ENCODE results near the gene FTO.

DNA sequence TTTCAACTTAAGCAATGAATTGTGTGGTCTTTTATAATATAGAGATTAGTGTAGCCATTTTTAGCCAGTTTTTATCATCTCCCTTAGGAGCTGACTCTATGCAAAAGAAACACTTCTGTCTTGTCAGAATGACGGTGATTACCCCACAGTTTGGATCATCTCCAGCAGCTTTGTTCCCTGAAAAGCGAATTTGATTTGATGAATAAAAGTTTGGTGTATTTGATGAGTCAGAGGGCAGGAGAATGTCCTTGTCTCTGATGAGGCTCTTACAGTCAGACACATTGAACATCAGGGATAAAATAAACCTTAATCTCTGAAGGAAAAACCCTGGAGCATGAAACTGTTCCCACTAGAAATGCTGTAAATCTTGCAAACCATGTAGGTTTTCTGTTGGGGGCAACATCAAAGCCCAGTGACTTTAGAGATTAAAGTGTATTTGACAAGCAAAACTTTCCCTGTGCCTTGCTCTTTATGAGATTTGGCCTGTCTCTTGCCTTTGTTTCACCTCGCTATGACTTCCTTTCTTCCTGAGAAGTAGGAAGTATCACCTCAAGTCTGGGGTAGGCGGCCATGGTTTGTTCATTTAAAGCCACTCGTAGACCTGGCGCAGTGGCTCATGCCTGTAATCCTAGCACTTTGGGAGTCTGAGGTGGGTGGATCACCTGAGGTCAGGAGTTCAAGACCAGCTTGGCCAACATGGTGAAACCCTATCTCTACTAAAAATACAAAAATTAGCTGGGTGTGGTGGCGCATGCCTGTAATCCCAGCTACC, 209.3 kb downstream of the FTO start:
- TF ChIP-seq EP300 (conservative IDR thresholded peaks at IDR 0.05; ENCODE audit: poor library complexity, severe bottlenecking) (no peak), POLR2AphosphoS5 (IDR thresholded peaks at IDR 0.05) (no peak), EZH2 (IDR thresholded peaks at IDR 0.05; ENCODE audit: borderline replicate concordance, insufficient read depth, low read length, poor library complexity, severe bottlenecking) (no peak), RAD21 (conservative IDR thresholded peaks at IDR 0.05) (no peak), SMC3 (conservative IDR thresholded peaks at IDR 0.05; ENCODE audit: poor library complexity) (no peak), TAF1 (IDR thresholded peaks at IDR 0.05; ENCODE audit: low read depth) (no peak), MXI1 (conservative IDR thresholded peaks at IDR 0.05; ENCODE audit: poor library complexity, severe bottlenecking) (no peak)
- TF ChIP-seq, protein P1, sequence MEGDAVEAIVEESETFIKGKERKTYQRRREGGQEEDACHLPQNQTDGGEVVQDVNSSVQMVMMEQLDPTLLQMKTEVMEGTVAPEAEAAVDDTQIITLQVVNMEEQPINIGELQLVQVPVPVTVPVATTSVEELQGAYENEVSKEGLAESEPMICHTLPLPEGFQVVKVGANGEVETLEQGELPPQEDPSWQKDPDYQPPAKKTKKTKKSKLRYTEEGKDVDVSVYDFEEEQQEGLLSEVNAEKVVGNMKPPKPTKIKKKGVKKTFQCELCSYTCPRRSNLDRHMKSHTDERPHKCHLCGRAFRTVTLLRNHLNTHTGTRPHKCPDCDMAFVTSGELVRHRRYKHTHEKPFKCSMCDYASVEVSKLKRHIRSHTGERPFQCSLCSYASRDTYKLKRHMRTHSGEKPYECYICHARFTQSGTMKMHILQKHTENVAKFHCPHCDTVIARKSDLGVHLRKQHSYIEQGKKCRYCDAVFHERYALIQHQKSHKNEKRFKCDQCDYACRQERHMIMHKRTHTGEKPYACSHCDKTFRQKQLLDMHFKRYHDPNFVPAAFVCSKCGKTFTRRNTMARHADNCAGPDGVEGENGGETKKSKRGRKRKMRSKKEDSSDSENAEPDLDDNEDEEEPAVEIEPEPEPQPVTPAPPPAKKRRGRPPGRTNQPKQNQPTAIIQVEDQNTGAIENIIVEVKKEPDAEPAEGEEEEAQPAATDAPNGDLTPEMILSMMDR (IDR thresholded peaks at IDR 0.05; ENCODE audit: poor library complexity, severe bottlenecking) = no peak
- TF ChIP-seq, protein P2, sequence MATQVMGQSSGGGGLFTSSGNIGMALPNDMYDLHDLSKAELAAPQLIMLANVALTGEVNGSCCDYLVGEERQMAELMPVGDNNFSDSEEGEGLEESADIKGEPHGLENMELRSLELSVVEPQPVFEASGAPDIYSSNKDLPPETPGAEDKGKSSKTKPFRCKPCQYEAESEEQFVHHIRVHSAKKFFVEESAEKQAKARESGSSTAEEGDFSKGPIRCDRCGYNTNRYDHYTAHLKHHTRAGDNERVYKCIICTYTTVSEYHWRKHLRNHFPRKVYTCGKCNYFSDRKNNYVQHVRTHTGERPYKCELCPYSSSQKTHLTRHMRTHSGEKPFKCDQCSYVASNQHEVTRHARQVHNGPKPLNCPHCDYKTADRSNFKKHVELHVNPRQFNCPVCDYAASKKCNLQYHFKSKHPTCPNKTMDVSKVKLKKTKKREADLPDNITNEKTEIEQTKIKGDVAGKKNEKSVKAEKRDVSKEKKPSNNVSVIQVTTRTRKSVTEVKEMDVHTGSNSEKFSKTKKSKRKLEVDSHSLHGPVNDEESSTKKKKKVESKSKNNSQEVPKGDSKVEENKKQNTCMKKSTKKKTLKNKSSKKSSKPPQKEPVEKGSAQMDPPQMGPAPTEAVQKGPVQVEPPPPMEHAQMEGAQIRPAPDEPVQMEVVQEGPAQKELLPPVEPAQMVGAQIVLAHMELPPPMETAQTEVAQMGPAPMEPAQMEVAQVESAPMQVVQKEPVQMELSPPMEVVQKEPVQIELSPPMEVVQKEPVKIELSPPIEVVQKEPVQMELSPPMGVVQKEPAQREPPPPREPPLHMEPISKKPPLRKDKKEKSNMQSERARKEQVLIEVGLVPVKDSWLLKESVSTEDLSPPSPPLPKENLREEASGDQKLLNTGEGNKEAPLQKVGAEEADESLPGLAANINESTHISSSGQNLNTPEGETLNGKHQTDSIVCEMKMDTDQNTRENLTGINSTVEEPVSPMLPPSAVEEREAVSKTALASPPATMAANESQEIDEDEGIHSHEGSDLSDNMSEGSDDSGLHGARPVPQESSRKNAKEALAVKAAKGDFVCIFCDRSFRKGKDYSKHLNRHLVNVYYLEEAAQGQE (IDR thresholded peaks at IDR 0.05; ENCODE audit: borderline replicate concordance) = no peak

Data from neural cell (in vitro differentiated cells).